Measurements from ENCODE around the gene RNF4. TPM values are rescaled to one million over a fixed set of nuclear protein-coding genes. Genes with fewer than 3 reads are reported as not detected.

The RNF4 gene
- total RNA-seq, 1 donor from 2014 or later: 63.8 TPM

DNA sequence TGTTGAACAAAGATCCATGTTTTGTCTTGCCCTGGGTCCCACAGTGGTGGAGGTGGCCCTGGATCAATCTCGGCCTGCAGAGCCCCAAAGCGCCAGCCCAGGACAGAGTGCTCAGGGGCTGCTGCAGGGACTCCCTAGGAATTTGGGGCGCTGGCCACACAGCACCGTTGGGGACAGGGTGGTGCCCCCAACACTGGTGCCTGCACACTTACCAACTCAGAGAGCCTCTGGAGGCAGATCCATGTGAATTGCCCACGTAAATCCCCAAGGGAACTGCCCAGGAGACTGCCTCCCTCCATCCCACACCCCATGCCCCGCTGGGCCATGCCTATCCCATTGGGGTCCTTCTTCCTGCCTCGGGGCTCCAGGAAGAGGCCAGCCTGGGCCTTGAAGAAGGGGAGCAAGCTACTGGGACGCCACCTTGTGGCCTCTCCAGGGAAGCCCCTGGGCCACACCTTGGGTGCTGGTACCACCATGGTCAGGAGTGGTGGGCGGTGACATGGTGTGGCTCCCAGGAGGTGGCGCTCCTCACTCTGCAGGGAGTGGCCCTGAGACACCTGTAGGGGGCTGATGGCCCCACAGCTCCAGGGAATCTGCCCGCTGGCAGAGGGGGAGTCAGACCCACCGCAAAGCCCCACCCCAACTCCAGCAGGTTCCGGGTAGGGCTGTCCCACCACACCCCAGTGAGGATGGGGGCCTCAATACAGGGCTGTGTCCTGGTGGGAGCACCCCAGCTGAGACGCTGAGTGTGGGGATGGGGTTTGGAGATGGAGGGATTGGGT, 27.3 kb upstream of the RNF4 start:
- H3K27me3 Mint-ChIP-seq (ENCODE audit: low read depth): no peaks in the 10 kb centered on the region
- H3K27ac Mint-ChIP-seq: no peak overlapping the region
- DNase-seq (ENCODE audit: low spot score in 2 of 2, unreplicated experiment in 2 of 2): no peak
- TF ChIP-seq, protein P1, sequence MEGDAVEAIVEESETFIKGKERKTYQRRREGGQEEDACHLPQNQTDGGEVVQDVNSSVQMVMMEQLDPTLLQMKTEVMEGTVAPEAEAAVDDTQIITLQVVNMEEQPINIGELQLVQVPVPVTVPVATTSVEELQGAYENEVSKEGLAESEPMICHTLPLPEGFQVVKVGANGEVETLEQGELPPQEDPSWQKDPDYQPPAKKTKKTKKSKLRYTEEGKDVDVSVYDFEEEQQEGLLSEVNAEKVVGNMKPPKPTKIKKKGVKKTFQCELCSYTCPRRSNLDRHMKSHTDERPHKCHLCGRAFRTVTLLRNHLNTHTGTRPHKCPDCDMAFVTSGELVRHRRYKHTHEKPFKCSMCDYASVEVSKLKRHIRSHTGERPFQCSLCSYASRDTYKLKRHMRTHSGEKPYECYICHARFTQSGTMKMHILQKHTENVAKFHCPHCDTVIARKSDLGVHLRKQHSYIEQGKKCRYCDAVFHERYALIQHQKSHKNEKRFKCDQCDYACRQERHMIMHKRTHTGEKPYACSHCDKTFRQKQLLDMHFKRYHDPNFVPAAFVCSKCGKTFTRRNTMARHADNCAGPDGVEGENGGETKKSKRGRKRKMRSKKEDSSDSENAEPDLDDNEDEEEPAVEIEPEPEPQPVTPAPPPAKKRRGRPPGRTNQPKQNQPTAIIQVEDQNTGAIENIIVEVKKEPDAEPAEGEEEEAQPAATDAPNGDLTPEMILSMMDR (IDR thresholded peaks at IDR 0.05; ENCODE audit: unreplicated experiment): peak; percentile 19
- H3K9me3 Mint-ChIP-seq: no peaks in the 10 kb centered on the region
- H3K4me3 Mint-ChIP-seq: no peak overlapping the region
- H3K4me1 Mint-ChIP-seq: no peaks in the 10 kb centered on the region
- no peaks in the 10 kb centered on the region for H3K36me3 Mint-ChIP-seq

DNA sequence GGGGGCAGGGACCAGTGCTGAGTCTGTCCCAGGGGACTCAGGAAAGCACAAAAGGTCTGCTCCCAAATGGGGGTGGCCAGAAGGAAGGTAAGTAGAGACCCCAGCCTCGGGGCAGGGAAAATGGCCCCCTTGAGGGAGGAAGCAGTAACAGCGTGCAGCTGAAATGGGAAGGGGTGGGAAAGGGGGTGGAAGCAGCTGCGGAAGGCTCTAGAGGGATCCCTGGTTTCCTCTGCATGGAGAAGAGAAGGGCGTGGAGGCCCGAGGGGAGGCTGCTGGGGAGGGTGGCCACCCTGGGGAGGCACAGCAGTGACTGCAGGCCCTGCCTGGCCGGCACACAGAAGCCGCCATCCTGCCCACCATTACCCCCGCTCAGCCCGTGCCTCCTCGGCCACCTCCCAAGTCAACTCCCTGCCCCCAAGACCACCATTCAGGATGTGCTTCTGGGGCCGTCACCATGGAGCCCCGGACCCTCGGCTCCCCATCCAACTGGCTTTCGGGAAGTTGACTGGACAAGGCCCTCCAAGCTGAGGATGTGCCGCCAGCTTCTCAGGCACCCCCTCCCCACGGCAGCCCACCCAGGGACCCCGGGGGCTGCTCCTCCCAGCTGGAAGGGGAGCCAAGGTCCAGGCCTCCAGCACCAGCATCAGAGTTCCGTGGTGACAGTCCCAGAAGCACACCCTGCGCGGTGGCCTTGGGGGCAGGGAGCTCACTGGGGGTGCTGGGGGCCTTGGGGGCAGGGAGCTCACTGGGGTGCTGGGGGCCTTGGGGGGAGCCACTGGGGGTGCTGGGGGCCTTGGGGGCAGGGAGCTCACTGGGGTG, 26.5 kb upstream of the RNF4 start:
- TF ChIP-seq, protein P1 (IDR thresholded peaks at IDR 0.05; ENCODE audit: unreplicated experiment): no peak
- H3K4me3 Mint-ChIP-seq: no peak overlapping the region
- H3K27me3 Mint-ChIP-seq (ENCODE audit: low read depth): no peaks in the 10 kb centered on the region
- no peaks in the 10 kb centered on the region for H3K4me1 Mint-ChIP-seq
- no peak overlapping the region for H3K27ac Mint-ChIP-seq
- H3K36me3 Mint-ChIP-seq: no peaks in the 10 kb centered on the region
- DNase-seq (ENCODE audit: low spot score in 2 of 2, unreplicated experiment in 2 of 2): no peak
- no peaks in the 10 kb centered on the region for H3K9me3 Mint-ChIP-seq

DNA sequence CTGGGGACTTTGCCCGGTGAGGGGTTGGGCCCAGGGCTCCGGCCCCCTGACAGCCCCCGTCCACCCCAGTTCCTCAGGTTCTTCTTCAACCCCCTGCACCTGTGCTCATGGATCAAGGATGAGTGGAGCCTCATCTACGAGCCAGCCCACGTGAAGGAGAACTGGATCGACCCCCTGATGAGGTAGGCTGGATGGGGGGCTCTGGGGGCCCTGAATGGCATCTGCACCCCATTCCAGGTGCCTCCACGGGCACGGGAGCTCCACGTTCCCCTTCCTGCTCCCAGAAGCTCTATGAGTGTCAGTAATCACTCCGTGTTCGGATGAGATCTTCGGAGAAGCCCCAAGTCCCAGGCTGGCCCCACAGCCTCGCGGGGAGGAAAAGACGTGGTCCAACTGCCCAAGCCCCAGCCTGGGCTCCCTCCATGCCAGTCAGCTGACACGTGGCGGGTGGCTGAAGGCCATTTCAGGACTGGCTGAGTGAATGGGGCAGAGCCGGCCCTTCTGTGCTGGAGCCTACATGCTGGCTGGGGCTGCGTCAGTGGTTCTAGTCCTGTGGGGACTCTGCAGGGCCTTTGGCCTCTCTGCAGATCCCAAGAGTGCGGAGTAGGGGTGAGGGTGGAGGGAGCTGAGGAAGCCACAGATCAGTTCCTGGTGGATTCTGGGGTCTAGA, 25.7 kb upstream of the RNF4 start:
- TF ChIP-seq, protein P1 (IDR thresholded peaks at IDR 0.05; ENCODE audit: unreplicated experiment): no peak
- no peak for DNase-seq (ENCODE audit: low spot score in 2 of 2, unreplicated experiment in 2 of 2)
- no peaks in the 10 kb centered on the region for H3K27me3 Mint-ChIP-seq (ENCODE audit: low read depth)

DNA sequence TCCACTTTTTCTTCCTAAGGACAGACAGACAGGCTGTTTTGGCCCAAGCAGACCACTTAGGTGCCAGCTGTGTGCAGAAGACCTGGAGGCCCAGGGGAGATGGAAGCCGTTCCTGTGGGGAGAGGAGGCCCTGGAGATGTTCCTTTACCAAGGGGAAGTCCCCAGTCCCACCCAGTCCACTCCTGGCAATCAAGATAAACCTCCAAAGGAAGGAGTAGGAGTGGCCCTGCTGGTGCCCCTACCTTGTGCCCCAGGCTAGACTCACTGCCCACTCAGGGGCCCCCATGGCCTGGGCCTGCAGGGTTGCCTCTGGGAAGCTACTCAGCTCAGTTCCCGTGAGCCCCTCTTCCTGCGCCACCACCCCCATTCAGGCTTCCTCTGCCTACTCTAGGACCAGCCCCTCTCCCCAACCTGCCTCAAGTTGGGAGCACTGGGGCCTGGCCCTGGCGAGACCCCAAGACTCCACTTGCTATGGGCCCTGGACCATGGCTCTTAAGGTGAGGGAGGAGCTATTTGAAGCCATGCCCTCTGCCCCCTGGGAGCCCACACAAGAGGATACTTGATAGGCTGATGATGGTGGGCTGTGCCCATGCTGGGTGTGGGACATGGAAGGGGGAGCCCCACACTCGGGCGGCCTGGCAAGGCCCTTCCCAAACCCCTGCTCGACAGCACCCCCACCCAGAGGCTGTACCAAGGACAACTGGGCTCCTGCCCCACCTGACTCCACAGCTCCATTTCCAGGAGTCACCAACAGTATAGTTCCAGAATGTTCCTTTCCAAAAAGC, 24.8 kb upstream of the RNF4 start:
- TF ChIP-seq, protein P1 (IDR thresholded peaks at IDR 0.05; ENCODE audit: unreplicated experiment): no peak
- Mint-ChIP-seq H3K4me3 (no peak overlapping the region), H3K4me1 (no peaks in the 10 kb centered on the region), H3K9me3 (no peaks in the 10 kb centered on the region), H3K27ac (no peak overlapping the region), H3K27me3 (ENCODE audit: low read depth) (no peaks in the 10 kb centered on the region), H3K36me3 (no peaks in the 10 kb centered on the region)
- no peak for DNase-seq (ENCODE audit: low spot score in 2 of 2, unreplicated experiment in 2 of 2)

More for the DNA sequence above, 25.7 kb upstream of the RNF4 start:
- Mint-ChIP-seq H3K4me3 (no peak overlapping the region), H3K9me3 (no peaks in the 10 kb centered on the region), H3K36me3 (no peaks in the 10 kb centered on the region), H3K27ac (no peak overlapping the region), H3K4me1 (no peaks in the 10 kb centered on the region)

DNA sequence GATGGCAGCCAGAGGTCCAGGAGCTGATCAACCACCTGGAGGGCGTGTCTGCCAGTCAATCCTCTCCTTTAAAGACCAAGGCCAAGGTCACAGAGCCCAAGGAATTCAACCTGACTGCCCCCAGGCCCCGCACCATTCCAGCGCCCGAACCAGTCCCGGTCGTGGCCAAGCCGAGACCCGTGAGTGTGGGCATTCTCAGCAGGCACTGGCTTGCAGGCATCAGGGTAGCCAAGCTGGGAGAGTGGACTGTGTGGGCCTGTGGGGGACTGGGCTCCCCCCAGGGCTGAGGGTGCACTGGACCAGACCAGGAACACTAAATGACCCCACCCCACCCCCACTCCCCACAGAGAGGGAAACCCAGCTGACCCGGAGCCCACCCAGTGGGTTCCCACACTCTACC, 23.8 kb upstream of the RNF4 start:
- H3K36me3 Mint-ChIP-seq: no peaks in the 10 kb centered on the region
- DNase-seq (ENCODE audit: low spot score in 2 of 2, unreplicated experiment in 2 of 2): no peak
- H3K4me3 Mint-ChIP-seq: no peak overlapping the region
- H3K27me3 Mint-ChIP-seq (ENCODE audit: low read depth): peaks cover 3% of the 10 kb centered on the region
- no peaks in the 10 kb centered on the region for H3K4me1 Mint-ChIP-seq
- TF ChIP-seq, protein P1 (IDR thresholded peaks at IDR 0.05; ENCODE audit: unreplicated experiment): no peak
- no peak overlapping the region for H3K27ac Mint-ChIP-seq
- no peaks in the 10 kb centered on the region for H3K9me3 Mint-ChIP-seq

Data from mesothelial cell of epicardium (in vitro differentiated cells).